Lower leg skin (tissue), 3 donors: ENCODE results near the gene BZW1.

Experiments used
- POLR2A ChIP-seq, 2 donors: fragments of 450-650 bp; IDR thresholded peaks; one replicate each; pipeline ENCODE4 v1.6.1; 2016 to 2017; ENCODE audit warnings: antibody characterized with exemption in 2 of 2, mild to moderate bottlenecking in 1 of 2, moderate library complexity in 1 of 2
- TF ChIP-seq, protein P1 (sequence below), 3 donors: fragments of 450-650 bp; IDR thresholded peaks; one replicate each; pipeline ENCODE4 v1.5.1; 2016; ENCODE audit warnings: antibody characterized with exemption in 3 of 3, mild to moderate bottlenecking in 3 of 3, moderate library complexity in 2 of 3

GRCh38 chr2:200861617-200862155 lies 50.0 kb downstream of the BZW1 start:
- no peak for TF ChIP-seq POLR2A (IDR thresholded peaks at IDR 0.05)
- TF ChIP-seq, protein P1, sequence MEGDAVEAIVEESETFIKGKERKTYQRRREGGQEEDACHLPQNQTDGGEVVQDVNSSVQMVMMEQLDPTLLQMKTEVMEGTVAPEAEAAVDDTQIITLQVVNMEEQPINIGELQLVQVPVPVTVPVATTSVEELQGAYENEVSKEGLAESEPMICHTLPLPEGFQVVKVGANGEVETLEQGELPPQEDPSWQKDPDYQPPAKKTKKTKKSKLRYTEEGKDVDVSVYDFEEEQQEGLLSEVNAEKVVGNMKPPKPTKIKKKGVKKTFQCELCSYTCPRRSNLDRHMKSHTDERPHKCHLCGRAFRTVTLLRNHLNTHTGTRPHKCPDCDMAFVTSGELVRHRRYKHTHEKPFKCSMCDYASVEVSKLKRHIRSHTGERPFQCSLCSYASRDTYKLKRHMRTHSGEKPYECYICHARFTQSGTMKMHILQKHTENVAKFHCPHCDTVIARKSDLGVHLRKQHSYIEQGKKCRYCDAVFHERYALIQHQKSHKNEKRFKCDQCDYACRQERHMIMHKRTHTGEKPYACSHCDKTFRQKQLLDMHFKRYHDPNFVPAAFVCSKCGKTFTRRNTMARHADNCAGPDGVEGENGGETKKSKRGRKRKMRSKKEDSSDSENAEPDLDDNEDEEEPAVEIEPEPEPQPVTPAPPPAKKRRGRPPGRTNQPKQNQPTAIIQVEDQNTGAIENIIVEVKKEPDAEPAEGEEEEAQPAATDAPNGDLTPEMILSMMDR (IDR thresholded peaks at IDR 0.05) = no peak
